Hematopoietic multipotent progenitor cell (in vitro differentiated cells): ENCODE results near the gene RIPPLY3. TPM values are rescaled to one million over a fixed set of nuclear protein-coding genes. Genes with fewer than 3 reads are reported as not detected.
"Not testable (repeated sequence)": the region's sequence is repeated elsewhere in the genome, so short reads cannot be mapped to it uniquely, and the experiment has no call there.

Source experiments
- DNase-seq, 3 donors: peaks; one replicate each; pipeline ENCODE4 v3.0.0-alpha.2; 2011 to 2015; ENCODE audit warnings: low read depth in 2 of 3, low spot score in 2 of 3
- total RNA-seq: library from RNA; depleted of rRNA; stranded (reverse); fragments of >200 nt; gene quantifications from one replicate; pipeline ENCODE4 v1.2.3, GENCODE V29; 2012

Gene RIPPLY3
- total RNA-seq, 1 donor = under 0.01 TPM

DNA sequence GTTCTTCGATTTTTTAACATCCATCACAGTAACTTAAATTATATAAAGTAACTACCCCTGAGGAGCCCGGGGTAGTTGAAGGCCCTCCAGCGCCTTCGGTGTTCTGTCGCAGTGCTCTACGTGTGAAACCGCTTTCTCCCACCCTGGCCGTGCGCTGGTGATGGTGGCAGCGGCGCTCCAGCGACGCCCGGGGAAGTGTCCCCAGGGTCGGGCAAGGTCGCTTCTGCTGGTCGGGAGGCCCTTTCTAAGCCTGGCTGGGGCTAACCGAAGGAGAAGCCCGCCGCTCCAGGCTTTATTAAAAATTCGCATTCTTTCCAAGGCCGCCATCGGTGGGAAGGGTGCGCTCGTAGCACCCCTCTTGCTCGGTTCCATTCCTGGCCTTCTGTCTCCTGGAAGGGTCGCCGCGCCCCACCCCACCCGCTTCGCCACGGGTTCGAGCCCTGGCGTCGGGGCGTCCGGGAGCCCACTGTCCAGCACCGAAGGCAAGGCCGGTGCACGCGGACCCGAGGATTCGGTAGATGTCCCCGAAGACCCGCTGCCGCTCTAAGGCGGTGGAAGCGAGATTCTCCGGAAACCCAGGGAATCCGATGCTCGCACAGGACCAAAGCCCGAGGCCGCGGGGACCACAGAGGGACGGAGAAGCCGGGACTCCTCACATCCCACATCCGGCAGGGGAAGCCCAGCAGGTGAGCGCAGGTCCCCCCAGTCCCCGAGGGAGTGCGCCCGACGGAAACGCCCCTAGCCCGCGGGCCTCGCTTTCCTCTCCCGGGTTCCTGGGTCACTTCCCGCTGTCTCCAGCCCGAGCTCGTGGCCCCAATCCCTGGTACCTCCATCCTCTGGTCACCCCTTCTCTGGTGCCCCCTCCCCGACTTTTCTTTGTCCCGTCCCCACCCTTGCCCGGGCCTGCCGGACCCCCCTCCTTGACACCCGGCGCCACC lies 685 bp upstream of the RIPPLY3 start:
- no peak for DNase-seq

DNA sequence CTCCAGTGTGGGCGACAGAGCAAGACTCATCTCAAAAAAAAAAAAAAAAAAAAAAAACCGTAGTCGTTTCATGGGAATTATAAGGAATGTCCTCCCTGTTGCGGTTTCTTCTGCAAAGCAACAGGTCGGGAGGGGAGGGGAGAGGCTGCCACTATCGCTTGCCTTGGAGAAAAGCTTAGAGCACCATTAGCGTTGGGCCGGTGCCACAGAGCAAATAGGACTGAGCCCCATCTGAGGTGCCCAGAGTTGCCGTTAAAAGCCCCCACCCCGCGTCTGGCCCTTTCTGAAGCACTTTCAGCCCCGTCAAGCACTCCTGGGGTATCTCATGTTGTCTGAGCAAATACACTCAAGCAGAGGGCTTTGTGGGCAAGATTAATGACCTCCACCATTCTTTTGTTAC lies 2.2 kb downstream of the RIPPLY3 start:
- DNase-seq = no peak

GRCh38 chr21:37009740-37010341 lies 3.3 kb downstream of the RIPPLY3 start:
- DNase-seq = peak; percentile 50 to 89 (median 84)

DNA sequence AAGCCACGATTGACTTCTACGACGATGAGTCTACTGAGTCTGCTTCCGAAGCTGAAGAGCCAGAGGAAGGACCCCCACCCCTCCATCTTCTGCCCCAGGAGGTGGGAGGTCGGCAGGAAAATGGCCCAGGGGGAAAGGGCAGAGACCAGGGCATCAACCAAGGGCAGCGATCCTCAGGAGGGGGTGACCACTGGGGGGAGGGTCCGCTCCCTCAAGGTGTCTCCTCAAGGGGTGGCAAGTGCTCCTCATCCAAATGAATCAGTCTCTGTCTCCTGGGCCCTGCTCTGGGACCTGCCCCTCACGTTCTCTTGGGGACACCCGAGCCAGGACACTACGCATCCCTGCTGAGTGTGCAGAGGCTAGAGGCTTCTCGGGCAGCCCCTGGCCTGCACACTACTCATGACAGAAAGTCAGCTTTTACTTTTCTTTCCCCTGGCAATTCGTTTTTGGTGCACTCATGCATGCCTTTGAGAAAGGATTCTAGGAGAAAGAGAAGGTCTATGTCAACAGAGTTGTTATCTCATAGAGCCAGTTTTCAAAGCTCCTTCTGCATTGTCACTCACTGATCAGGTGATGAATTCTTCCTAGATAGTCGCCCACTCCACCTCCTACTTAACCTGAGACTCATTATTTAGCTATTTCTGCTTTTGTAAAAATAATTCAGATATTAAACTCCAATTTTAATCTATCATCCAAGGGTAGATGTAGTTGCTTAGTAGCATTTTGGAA lies 11.6 kb downstream of the RIPPLY3 start:
- no peak for DNase-seq

- no peak for DNase-seq
Measured at GRCh38 chr21:37026499-37026898, 20.0 kb downstream of the RIPPLY3 start.

DNA sequence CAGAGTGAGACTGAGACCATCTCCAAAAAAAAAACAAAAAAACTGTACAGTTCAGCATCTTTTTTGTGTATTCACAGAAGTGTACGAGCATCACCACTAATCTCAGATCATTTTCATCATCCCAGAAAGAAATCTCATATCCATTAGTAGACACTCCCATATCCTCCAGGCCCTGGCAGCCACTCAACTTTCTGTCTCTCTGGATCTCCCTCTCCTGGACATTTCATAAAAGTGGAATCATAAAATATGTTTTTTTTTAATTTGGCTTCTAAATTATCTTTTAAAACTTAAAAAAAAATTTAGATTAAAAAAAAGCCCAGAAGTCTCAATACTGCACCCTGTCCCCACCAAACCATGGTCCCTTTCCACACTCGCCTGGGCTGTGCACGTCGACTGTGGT lies 22.1 kb downstream of the RIPPLY3 start:
- DNase-seq = no peak

GRCh38 chr21:37030864-37031263 lies 24.4 kb downstream of the RIPPLY3 start:
- DNase-seq = no peak

DNA sequence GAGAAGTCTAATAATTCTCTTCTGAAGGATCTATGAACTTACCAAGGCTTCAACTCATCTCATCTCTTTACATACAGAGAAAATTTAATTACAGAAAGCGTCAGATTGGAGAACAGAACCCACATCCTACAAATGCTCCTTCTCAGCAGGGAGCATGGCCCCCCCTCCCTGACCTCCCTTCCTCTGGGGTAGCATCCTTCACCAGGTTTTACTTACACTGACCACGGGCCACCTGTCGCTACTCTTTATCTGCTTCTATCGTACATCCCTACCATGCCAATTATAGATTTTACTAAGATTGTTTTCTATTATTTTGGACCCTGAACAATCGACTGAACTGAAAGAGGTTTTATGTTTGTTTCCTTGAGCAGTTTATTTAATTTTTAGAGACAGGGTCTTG lies 25.8 kb downstream of the RIPPLY3 start:
- no peak for DNase-seq

DNA sequence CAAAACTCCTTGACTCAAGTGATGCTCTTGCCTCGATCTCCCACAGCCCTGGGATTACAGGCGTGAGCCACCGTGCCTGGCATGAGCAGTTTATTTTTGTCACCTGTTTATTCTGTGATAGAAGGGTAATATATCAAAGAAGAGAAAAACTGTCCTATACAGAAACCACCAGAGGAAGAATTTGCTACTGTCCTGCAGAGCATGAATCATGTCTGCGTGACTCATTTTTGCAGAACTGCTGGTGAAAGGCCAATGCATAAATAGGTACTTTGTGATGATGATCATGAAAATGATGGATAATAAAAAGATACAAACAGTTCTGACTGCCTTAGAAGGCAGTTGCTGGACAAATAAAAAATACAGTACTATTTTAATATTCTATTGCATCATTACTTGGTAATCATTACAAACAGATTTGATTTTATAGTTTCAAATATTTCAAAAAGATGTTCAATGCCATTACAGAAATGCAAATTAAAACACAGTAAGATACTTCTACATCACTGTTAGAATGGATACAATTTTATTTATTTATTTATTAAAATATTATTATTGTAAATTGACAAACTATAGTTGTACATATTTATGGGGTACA lies 26.5 kb downstream of the RIPPLY3 start:
- DNase-seq = no peak

DNA sequence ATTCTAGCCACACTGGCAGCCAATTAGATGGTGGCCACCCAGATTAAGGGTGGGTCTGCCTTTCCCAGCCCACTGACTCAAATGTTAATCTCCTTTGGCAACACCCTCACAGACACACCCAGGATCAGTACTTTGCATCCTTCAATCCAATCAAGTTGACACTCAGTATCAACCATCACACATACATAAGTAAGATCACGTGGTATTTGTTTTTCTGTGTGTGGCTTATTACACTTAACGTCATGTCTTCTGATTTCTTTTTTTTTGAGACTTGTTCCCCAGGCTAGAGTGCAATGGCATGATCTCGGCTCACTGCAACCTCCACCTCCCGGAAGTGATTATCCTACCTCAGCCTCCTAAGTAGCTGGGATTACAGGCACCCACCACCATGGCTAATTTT lies 27.9 kb downstream of the RIPPLY3 start:
- DNase-seq = not testable (repeated sequence)

GRCh38 chr21:37036177-37036576 lies 29.7 kb downstream of the RIPPLY3 start:
- no peak for DNase-seq

DNA sequence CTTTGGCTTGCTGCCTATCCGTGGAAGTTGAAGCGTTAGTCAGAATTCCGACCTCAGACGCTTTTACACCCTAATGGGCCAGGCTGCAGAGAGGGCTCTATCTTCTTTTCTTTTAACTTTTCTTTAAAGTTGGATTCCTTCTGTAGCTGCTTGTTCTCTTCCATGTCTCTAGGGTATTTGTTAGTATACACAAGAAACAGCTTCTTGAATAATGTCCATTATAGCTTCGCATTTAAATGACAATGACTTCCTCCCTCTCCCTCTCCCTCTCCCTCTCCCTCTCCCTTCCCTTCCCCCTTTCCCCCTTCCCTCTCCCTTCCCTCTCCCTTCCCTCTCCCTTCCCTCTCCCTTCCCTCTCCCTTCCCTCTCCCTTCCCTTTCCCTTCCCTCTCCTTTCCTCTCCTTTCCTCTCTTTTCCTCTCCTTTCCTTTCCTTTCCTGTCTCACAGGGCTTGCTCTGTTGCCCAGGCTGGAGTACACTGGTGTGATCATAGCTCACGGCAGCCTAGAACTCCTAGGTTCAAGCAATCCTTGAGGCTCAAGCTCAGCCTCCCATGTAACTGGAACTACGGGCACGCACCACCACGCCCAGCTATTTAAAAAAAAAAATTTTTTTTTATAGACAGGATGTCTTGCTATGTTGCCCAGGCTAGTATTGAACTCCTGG lies 33.0 kb downstream of the RIPPLY3 start:
- no peak for DNase-seq

DNA sequence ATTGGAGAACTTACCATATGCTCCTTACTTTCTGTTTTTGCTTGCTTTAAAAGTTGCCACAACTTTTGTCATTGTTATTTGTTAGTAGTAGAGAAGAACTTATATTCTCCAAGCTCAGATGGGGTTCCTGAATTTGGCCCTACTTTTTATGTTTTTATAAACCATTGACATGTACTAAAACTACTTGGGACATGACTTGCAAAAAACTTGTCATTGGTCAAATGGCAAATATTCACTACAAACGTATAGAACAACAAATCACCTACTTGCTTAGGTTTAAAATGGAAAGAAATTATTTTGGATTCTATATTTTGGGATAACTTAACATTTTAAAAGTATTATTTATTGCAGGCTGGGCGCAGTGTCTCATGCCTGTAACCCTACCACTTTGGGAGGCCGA lies 33.7 kb downstream of the RIPPLY3 start:
- DNase-seq = no peak

- no peak for DNase-seq
Measured at GRCh38 chr21:37041706-37042271, 35.3 kb downstream of the RIPPLY3 start.

DNA sequence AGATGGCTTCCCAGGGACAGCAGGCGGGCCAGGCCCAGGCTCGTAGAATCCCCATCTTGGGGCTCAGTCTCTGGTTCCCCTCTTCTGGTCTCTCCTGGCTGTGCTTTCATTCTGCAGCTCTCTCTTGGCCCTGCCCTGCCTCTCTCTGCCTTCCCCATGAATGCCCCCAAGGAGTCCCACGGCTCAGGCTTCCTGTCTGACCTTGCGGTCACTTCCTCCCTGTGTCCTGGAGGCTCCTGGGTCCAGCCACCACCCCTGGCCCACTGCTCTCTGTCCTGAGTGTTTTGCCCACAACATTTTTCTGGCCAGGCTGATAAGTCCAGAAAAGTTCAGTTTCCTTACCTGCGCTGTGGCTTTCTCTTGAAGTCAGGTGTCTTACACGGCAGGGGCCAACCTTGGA lies 37.3 kb downstream of the RIPPLY3 start:
- DNase-seq = no peak

GRCh38 chr21:37044643-37045042 lies 38.1 kb downstream of the RIPPLY3 start:
- DNase-seq = no peak

- peak in 2 of 3 donors; percentile 90 to 97 for DNase-seq
Measured at GRCh38 chr21:37045149-37045548, 38.6 kb downstream of the RIPPLY3 start.

GRCh38 chr21:37045556-37045955 lies 39.1 kb downstream of the RIPPLY3 start:
- no peak for DNase-seq

- DNase-seq = no peak
Measured at GRCh38 chr21:37047079-37047478, 40.6 kb downstream of the RIPPLY3 start.

DNA sequence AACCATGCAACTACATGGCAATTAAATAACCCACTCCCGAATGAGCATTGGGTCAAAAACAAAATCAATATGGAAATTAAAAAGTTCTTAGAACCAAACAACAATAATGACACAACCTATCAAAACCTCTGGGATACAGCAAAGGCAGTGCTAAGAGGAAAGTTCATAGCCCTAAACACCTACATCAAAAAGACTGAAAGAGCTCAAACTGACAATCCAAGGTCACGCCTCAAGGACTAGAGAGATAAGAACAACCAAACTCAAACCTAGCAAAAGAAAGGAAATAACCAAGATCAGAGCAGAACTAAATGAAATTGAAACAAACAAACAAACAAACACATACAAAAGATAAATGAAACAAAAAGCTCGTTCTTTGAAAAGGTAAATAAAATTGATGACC lies 43.2 kb downstream of the RIPPLY3 start:
- DNase-seq = not testable (repeated sequence)
